PC-9 (cell line): Measurements from ENCODE around the gene OR52W1. TPM values are rescaled to one million over a fixed set of nuclear protein-coding genes. Genes with fewer than 3 reads are reported as not detected.

Experiments used
- BruUV-seq: library from RNA; stranded (reverse); fragments of 400-500 nt; replicated peaks from 2 replicates; lab custom pipeline; 2021; lab: Mats Ljungman, UMichigan
- CTCF ChIA-PET: fragments of 300-600 bp; sonication (Branson Sonifier 250); formaldehyde crosslinking; loops from one replicate; lab custom pipeline; 2022; ENCODE audit warnings: antibody characterized with exemption; lab: Charles Lee
- POLR2A ChIA-PET: fragments of 300-600 bp; sonication (Branson Sonifier 250); formaldehyde crosslinking; loops from one replicate; lab custom pipeline; 2022; ENCODE audit warnings: antibody characterized with exemption; ENCODE audit not compliant: unreplicated experiment; lab: Charles Lee
- DNase-seq, 2 experiments: peaks; one replicate each; pipeline versions ENCODE4 v3.0.0 to v3.0.0-alpha.2; 2015 to 2022; ENCODE audit warnings: mixed read lengths in 1 of 2
- H2AFZ ChIP-seq: fragments of 200-600 bp; sonication (generic); 2 replicates; pipeline ENCODE4 v1.8.1; 2017; ENCODE audit warnings: antibody characterized with exemption
- H3F3A ChIP-seq: fragments of 200-600 bp; sonication (generic); 2 replicates; pipeline ENCODE4 v1.8.1; 2017; ENCODE audit warnings: antibody characterized with exemption, mild to moderate bottlenecking, low read depth; ENCODE audit not compliant: insufficient read depth
- H3K27ac ChIP-seq: fragments of 200-600 bp; sonication (generic); 2 replicates; pipeline ENCODE4 v1.6.1; 2016; ENCODE audit warnings: mixed run types
- H3K27me3 ChIP-seq: fragments of 200-600 bp; sonication (generic); 2 replicates; pipeline ENCODE4 v1.6.1; 2016; ENCODE audit warnings: low read depth, mixed run types; ENCODE audit not compliant: insufficient read depth
- H3K36me3 ChIP-seq: fragments of 200-600 bp; sonication (generic); 2 replicates; pipeline ENCODE4 v1.6.1; 2016; ENCODE audit warnings: low read depth, mixed run types
- H3K4me1 ChIP-seq: fragments of 200-600 bp; sonication (generic); replicated peaks from 2 replicates; pipeline ENCODE4 v1.6.1; 2016; ENCODE audit warnings: mixed run types; ENCODE audit not compliant: insufficient read depth
- H3K4me2 ChIP-seq: fragments of 200-600 bp; sonication (generic); 2 replicates; pipeline ENCODE4 v1.6.1; 2017; ENCODE audit warnings: mixed run types
- H3K4me3 ChIP-seq: fragments of 200-600 bp; sonication (generic); 2 replicates; pipeline ENCODE4 v1.6.1; 2016; ENCODE audit warnings: mixed run types
- H3K79me2 ChIP-seq: fragments of 200-600 bp; sonication (generic); 2 replicates; pipeline ENCODE4 v1.6.1; 2017; ENCODE audit warnings: low read depth, mixed run types
- H3K9me2 ChIP-seq: fragments of 200-600 bp; sonication (generic); 2 replicates; pipeline ENCODE4 v1.8.1; 2017; ENCODE audit warnings: mild to moderate bottlenecking; ENCODE audit not compliant: insufficient read depth
- H3K9me3 ChIP-seq: fragments of 200-600 bp; sonication (generic); 2 replicates; pipeline ENCODE4 v1.8.1; 2016; ENCODE audit warnings: low read depth; ENCODE audit not compliant: insufficient read depth
- H4K20me1 ChIP-seq: fragments of 200-600 bp; sonication (generic); 2 replicates; pipeline ENCODE4 v1.8.1; 2017; ENCODE audit not compliant: insufficient read depth
- CTCF ChIP-seq: fragments of 200-600 bp; sonication (generic); conservative IDR thresholded peaks from 2 replicates; pipeline ENCODE4 v1.6.1; 2017; ENCODE audit warnings: mixed run types, antibody characterized with exemption, mild to moderate bottlenecking, moderate library complexity
- EZH2 ChIP-seq: fragments of 200-600 bp; sonication (generic); IDR thresholded peaks from 2 replicates; pipeline ENCODE4 v1.8.0; 2017; ENCODE audit warnings: antibody characterized with exemption, low read depth
- intact Hi-C: fragments of 100-400 bp; cut with micrococcal nuclease; formaldehyde crosslinking; loops from one replicate; pipeline ENCODE4 v1.10.0; 2022; ENCODE audit not compliant: unreplicated experiment
- total RNA-seq: library from RNA; stranded (reverse); gene quantifications from 2 replicates; pipeline ENCODE4 v1.2.3, GENCODE V29; 2021

Gene OR52W1
- total RNA-seq, 1 experiment from 2014 or later, result not detected

GRCh38 chr11:6237761-6238302 is 38.8 kb downstream of the OR52W1 start:
- DNase-seq, result no peak
- CTCF ChIA-PET, result no interaction called here
- Histone ChIP-seq H3K36me3 (no peaks in the 10 kb centered on the region), H3K9me3 (no peaks in the 10 kb centered on the region), H3K9me2 (no peaks in the 10 kb centered on the region), H3K27me3 (no peaks in the 10 kb centered on the region), H4K20me1 (no peaks in the 10 kb centered on the region), H3F3A (peaks cover 6% of the 10 kb centered on the region; the same call in 1 of the 2 replicates), H3K4me1 (no peaks in the 10 kb centered on the region; the same call in 1 of the 2 replicates), H2AFZ (no peak overlapping the region), H3K27ac (no peak overlapping the region), H3K4me3 (no peak overlapping the region), H3K79me2 (peaks cover 14% of the 10 kb centered on the region), H3K4me2 (no peak overlapping the region)
- no TSS peak for BruUV-seq
- POLR2A ChIA-PET, result interaction anchor here (0.6 kb wide), 1 partner anchor 428 kb away, joined by 3 read pairs; no protein-coding TSS in a partner anchor
- intact Hi-C loops, result no loop called here
- TF ChIP-seq CTCF (no peak), EZH2 (no peak)

- ChIA-PET CTCF (no interaction called here), POLR2A (no interaction called here)
- Histone ChIP-seq H2AFZ (no peak within 1 kb of the TSS), H3K79me2 (peaks cover 3% of the 10 kb centered on the region), H3K4me2 (no peak within 1 kb of the TSS), H3K4me1 (no peaks in the 10 kb centered on the region), H3F3A (peaks cover 6% of the 10 kb centered on the region; the same call in 1 of the 2 replicates), H3K9me3 (no peaks in the 10 kb centered on the region), H3K27me3 (no peaks in the 10 kb centered on the region), H3K27ac (no peak within 1 kb of the TSS), H3K9me2 (no peaks in the 10 kb centered on the region), H3K36me3 (no peaks in the 10 kb centered on the region), H4K20me1 (no peaks in the 10 kb centered on the region), H3K4me3 (no peak within 1 kb of the TSS)
- no TSS peak for BruUV-seq
- intact Hi-C loops, result no loop called here
- no peak for DNase-seq
- TF ChIP-seq EZH2 (no peak), CTCF (no peak)
These were observed 39.9 kb downstream of the OR52W1 start, which contains the start of gene CNGA4 for GRCh38 chr11:6238902-6239301. Gene CNGA4 (plus strand): TSS chr11:6239089. CDS start chr11:6239207, 118 bp downstream.

GRCh38 chr11:6240139-6240538 is 41.1 kb downstream of the OR52W1 start:
- Histone ChIP-seq H2AFZ (no peak overlapping the region), H3K9me2 (no peaks in the 10 kb centered on the region), H3K9me3 (no peaks in the 10 kb centered on the region), H3K4me1 (no peaks in the 10 kb centered on the region), H3K27me3 (no peaks in the 10 kb centered on the region), H3F3A (peaks cover 5% of the 10 kb centered on the region; the same call in 1 of the 2 replicates), H3K4me2 (no peak overlapping the region), H3K79me2 (no peaks in the 10 kb centered on the region), H3K36me3 (no peaks in the 10 kb centered on the region), H3K4me3 (no peak overlapping the region), H3K27ac (no peak overlapping the region), H4K20me1 (no peaks in the 10 kb centered on the region)
- no peak for DNase-seq
- no peak for TF ChIP-seq CTCF
- no peak for TF ChIP-seq EZH2
- ChIA-PET CTCF (no interaction called here), POLR2A (no interaction called here)
- intact Hi-C loops, result no loop called here
- BruUV-seq, result no TSS peak
